K562 (cell line): ENCODE measurements around the gene PRAMEF11. TPM values are rescaled to one million over a fixed set of nuclear protein-coding genes. Genes with fewer than 3 reads are reported as not detected.
A peak's percentile ranks its signal among the peaks of the same experiment; 100 is the strongest.
"Not testable (repeated sequence)": the region's sequence is repeated elsewhere in the genome, so short reads cannot be mapped to it uniquely, and the experiment has no call there.

ENCODE experiments used
- ATAC-seq: fragments of 200-7000 bp; cut with Tn5 transposase; 3 replicates; pipeline ENCODE4 v1.9.1; 2020; ENCODE audit warnings: moderate library complexity
- BruUV-seq: library from RNA; stranded (reverse); fragments of 400-500 nt; replicated peaks from 2 replicates; lab custom pipeline; 2021; lab: Mats Ljungman, UMichigan
- CTCF ChIA-PET: fragments of 300-600 bp; formaldehyde crosslinking; extraction: SDS; loops from one replicate; lab custom pipeline; 2021; ENCODE audit warnings: low intra/inter-chr PET ratio; lab: Yijun Ruan, JAX
- POLR2A ChIA-PET: fragments of 300-600, 350-650 bp; sonication (Branson Sonifier 250); formaldehyde crosslinking; extraction: SDS; loops from one replicate; lab custom pipeline; 2021; ENCODE audit warnings: antibody characterized with exemption, inconsistent platforms; lab: Yijun Ruan, JAX
- DNase-seq, 4 experiments: peaks; one replicate each; pipeline versions ENCODE4 v3.0.0 to v3.0.0-alpha.2; 2011 to 2018; ENCODE audit warnings: low spot score in 3 of 4, mixed read lengths in 3 of 4; ENCODE audit errors: extremely low read depth in 1 of 4
- FAIRE-seq: peaks from 2 replicates; lab custom pipeline; 2011; peaks lifted over from hg19 to GRCh38; lab: Jason Lieb, UNC
- H2AFZ ChIP-seq: 2 replicates; pipeline ENCODE4 v1.6.0; 2011; ENCODE audit warnings: low read depth, low read length, control low read depth, inconsistent platforms
- H3K27ac ChIP-seq: fragments of 200-600 bp; 3 replicates; pipeline ENCODE4 v1.8.0; 2011; ENCODE audit warnings: low read depth, mild to moderate bottlenecking, control low read depth, inconsistent platforms, low read length, moderate library complexity, mixed read lengths; ENCODE audit errors: extremely low read depth
- H3K27me3 ChIP-seq, 2 experiments: fragments of 300-600 bp in 1 of 2; 2 replicates in 1 of 2; 3 replicates in 1 of 2; pipeline versions ENCODE4 v1.6.0 to v1.8.0; 2011; ENCODE audit warnings: inconsistent platforms in 2 of 2, low read length in 2 of 2, mild to moderate bottlenecking in 1 of 2, mixed read lengths in 1 of 2, moderate library complexity in 1 of 2; ENCODE audit not compliant: control insufficient read depth in 2 of 2, insufficient read depth in 2 of 2
- H3K36me3 ChIP-seq: fragments of 300-600 bp; 3 replicates; pipeline ENCODE4 v1.8.0; 2011; ENCODE audit warnings: mild to moderate bottlenecking, low read length, inconsistent platforms; ENCODE audit not compliant: control insufficient read depth, insufficient read depth
- H3K4me1 ChIP-seq, 2 experiments: fragments of 200-600 bp in 1 of 2; replicated peaks in 1 of 2; 2 replicates in 1 of 2; 3 replicates in 1 of 2; pipeline versions ENCODE4 v1.5.1 to v1.8.0; 2011; ENCODE audit warnings: inconsistent platforms in 2 of 2, low read length in 2 of 2, mild to moderate bottlenecking in 1 of 2, mixed read lengths in 1 of 2, moderate library complexity in 1 of 2; ENCODE audit not compliant: control insufficient read depth in 2 of 2, insufficient read depth in 2 of 2
- H3K4me2 ChIP-seq: 2 replicates; pipeline ENCODE4 v1.6.1; 2011; ENCODE audit warnings: low read length, control low read depth, inconsistent platforms, mixed read lengths; ENCODE audit not compliant: insufficient read depth
- H3K4me3 ChIP-seq: fragments of 200-600 bp; sonication (generic), shearing (Covaris generic); 2 replicates; pipeline ENCODE4 v1.5.1; 2016; ENCODE audit warnings: control low read depth, inconsistent platforms
- H3K79me2 ChIP-seq: fragments of 200-600 bp; 3 replicates; pipeline ENCODE4 v1.8.0; 2011; ENCODE audit warnings: low read length, inconsistent platforms; ENCODE audit not compliant: control insufficient read depth, insufficient read depth
- H3K9ac ChIP-seq, 2 experiments: 2 replicates each; pipeline versions ENCODE4 v1.6.0 to v1.6.1; 2011; ENCODE audit warnings: low read depth in 2 of 2, low read length in 2 of 2, control low read depth in 1 of 2, inconsistent platforms in 1 of 2, mild to moderate bottlenecking in 1 of 2, mixed read lengths in 1 of 2; ENCODE audit not compliant: insufficient read depth in 1 of 2
- H3K9me1 ChIP-seq: one replicate; pipeline ENCODE4 v1.6.0; 2011; ENCODE audit warnings: inconsistent platforms, mild to moderate bottlenecking, low read length, moderate library complexity; ENCODE audit not compliant: control insufficient read depth, insufficient read depth
- H3K9me3 ChIP-seq: replicated peaks from 2 replicates; pipeline ENCODE4 v1.5.1; 2011; ENCODE audit warnings: low read depth, low read length, inconsistent platforms; ENCODE audit not compliant: control insufficient read depth, insufficient read depth
- H4K20me1 ChIP-seq: replicated peaks from 2 replicates; pipeline ENCODE4 v1.6.1; 2011; ENCODE audit warnings: low read length, inconsistent platforms, mixed read lengths; ENCODE audit not compliant: control insufficient read depth, insufficient read depth
- RAD21 ChIP-seq, 2 experiments: fragments of 250-450 bp in 1 of 2; fragments of 450-650 bp in 1 of 2; sonication (Bioruptor Pico) in 1 of 2; formaldehyde crosslinking in 1 of 2; IDR thresholded peaks in 1 of 2; conservative IDR thresholded peaks in 1 of 2; 2 replicates each; pipeline versions ENCODE4 v1.4.0 to v1.8.0; 2020 to 2022; ENCODE audit warnings: mild to moderate bottlenecking in 2 of 2, moderate library complexity in 1 of 2
- WGBS: fragments of 100-300 bp; shearing (Covaris generic); methylation state at CpG from one replicate; pipeline ENCODE4 v1.1.6; 2016; ENCODE audit warnings: low coverage, mixed read lengths; ENCODE audit not compliant: insufficient coverage; ENCODE audit errors: missing lambda C conversion rate; 5-methylcytosine and 5-hydroxymethylcytosine counted together
- in situ Hi-C: fragments of 300-500 bp; cut with MboI; formaldehyde crosslinking; loops from 4 replicates; pipeline ENCODE4 v1.15.0; 2018; ENCODE audit warnings: inconsistent platforms, mixed read lengths
- intact Hi-C: fragments of 100-400 bp; cut with micrococcal nuclease; formaldehyde crosslinking; loops from 2 replicates; pipeline ENCODE4 v1.14.2; 2022
- polyA plus RNA-seq, 8 experiments: library from polyadenylated mRNA; depleted of rRNA in 4 of 8; stranded (reverse) in 5 of 8; unstranded in 3 of 8; fragments of >200 nt; fragmentation: Nextera tagmentation in 2 of 8; fragmentation: Illumina TruSeq in 1 of 8; extraction: Ambion mirVana in 2 of 8; extraction: Trizol in 1 of 8; gene quantifications; 2 replicates each; pipeline versions ENCODE4 v1.2.1 to v1.2.3, GENCODE V29; 2011 to 2014; ENCODE audit warnings: inconsistent platforms in 1 of 8, missing spikeins in 1 of 8
- total RNA-seq, 7 experiments: library from RNA; depleted of rRNA in 6 of 7; stranded (reverse); fragments of >200 nt in 6 of 7; fragmentation: Illumina TruSeq in 2 of 7; extraction: Trizol in 2 of 7; gene quantifications; 2 replicates each; pipeline versions ENCODE4 v1.2.1 to v1.2.3, GENCODE V29; 2011 to 2021; ENCODE audit warnings: low replicate concordance in 1 of 7
- TF ChIP-seq, protein P1 (sequence below), 2 experiments: fragments of 450-650 bp; formaldehyde crosslinking in 1 of 2; IDR thresholded peaks; 2 replicates each; pipeline versions ENCODE4 v1.4.0 to v1.6.1; 2014 to 2020; ENCODE audit warnings: mild to moderate bottlenecking in 2 of 2, borderline replicate concordance in 1 of 2, low read depth in 1 of 2
- TF ChIP-seq, protein P2 (sequence below), 3 experiments: IDR thresholded peaks in 2 of 3; conservative IDR thresholded peaks in 1 of 3; 2 replicates each; pipeline ENCODE4 v1.5.1; 2011 to 2012; ENCODE audit warnings: low read length in 3 of 3, mild to moderate bottlenecking in 3 of 3, control low read depth in 2 of 3, improper control_type of control experiment in 1 of 3, inconsistent platforms in 1 of 3, low read depth in 1 of 3, mixed read lengths in 1 of 3, moderate library complexity in 1 of 3; ENCODE audit not compliant: insufficient read depth in 2 of 3

PRAMEF11 gene
- total and polyA plus RNA-seq, 9 of the 15 experiments (the other 6 are each of a cell fraction or from before 2014, with no cell fraction given): not detected

DNA sequence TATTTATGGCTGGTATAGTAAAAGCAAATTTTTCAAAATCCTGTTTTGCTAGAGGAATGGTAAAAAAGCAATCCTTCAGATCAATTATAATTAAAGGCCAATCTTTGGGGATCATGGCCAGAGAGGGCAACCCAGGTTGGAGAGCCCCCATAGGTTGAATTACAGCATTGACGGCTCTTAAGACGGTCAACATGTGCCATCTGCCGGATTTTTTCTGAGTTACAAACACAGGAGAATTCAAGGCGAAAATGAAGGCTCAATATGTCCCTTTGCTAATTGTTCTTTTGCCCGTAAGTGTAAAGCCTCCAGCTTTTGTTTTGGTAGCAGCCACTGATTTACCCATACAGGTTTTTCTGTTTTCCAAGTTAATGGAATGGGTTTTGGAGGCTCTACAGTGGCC lies 49.7 kb downstream of the PRAMEF11 start:
- FAIRE-seq, H2AFZ ChIP-seq, H3K9me1 ChIP-seq, H3K27ac ChIP-seq, H3K4me3 ChIP-seq, H3K4me2 ChIP-seq, H3K9me3 ChIP-seq, BruUV-seq, in situ Hi-C loops, intact Hi-C loops, H3K36me3 ChIP-seq, DNase-seq, H3K79me2 ChIP-seq, H3K4me1 ChIP-seq, ATAC-seq, POLR2A ChIA-PET, H3K9ac ChIP-seq, H4K20me1 ChIP-seq: not testable (repeated sequence)
- peaks cover 14 to 22% of the 10 kb centered on the region in 2 experiments; a peak in 4 of 5 replicates for H3K27me3 ChIP-seq
- WGBS: 0% methylated on average over 4 of the region's 5 CpGs
- TF ChIP-seq, protein P1, sequence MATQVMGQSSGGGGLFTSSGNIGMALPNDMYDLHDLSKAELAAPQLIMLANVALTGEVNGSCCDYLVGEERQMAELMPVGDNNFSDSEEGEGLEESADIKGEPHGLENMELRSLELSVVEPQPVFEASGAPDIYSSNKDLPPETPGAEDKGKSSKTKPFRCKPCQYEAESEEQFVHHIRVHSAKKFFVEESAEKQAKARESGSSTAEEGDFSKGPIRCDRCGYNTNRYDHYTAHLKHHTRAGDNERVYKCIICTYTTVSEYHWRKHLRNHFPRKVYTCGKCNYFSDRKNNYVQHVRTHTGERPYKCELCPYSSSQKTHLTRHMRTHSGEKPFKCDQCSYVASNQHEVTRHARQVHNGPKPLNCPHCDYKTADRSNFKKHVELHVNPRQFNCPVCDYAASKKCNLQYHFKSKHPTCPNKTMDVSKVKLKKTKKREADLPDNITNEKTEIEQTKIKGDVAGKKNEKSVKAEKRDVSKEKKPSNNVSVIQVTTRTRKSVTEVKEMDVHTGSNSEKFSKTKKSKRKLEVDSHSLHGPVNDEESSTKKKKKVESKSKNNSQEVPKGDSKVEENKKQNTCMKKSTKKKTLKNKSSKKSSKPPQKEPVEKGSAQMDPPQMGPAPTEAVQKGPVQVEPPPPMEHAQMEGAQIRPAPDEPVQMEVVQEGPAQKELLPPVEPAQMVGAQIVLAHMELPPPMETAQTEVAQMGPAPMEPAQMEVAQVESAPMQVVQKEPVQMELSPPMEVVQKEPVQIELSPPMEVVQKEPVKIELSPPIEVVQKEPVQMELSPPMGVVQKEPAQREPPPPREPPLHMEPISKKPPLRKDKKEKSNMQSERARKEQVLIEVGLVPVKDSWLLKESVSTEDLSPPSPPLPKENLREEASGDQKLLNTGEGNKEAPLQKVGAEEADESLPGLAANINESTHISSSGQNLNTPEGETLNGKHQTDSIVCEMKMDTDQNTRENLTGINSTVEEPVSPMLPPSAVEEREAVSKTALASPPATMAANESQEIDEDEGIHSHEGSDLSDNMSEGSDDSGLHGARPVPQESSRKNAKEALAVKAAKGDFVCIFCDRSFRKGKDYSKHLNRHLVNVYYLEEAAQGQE (IDR thresholded peaks at IDR 0.05; ENCODE audit: borderline replicate concordance): peak; percentile 30; the same call in 1 of the 2 replicates
- TF ChIP-seq, protein P1 (CRISPR knock-in tag; IDR thresholded peaks at IDR 0.05; ENCODE audit: low read depth): not testable (repeated sequence)
- TF ChIP-seq RAD21 (CRISPR knock-in tag; conservative IDR thresholded peaks at IDR 0.05 in 1 of 2, IDR thresholded peaks at IDR 0.05 in 1 of 2): peak; percentile 39 to 67
- TF ChIP-seq, protein P2, sequence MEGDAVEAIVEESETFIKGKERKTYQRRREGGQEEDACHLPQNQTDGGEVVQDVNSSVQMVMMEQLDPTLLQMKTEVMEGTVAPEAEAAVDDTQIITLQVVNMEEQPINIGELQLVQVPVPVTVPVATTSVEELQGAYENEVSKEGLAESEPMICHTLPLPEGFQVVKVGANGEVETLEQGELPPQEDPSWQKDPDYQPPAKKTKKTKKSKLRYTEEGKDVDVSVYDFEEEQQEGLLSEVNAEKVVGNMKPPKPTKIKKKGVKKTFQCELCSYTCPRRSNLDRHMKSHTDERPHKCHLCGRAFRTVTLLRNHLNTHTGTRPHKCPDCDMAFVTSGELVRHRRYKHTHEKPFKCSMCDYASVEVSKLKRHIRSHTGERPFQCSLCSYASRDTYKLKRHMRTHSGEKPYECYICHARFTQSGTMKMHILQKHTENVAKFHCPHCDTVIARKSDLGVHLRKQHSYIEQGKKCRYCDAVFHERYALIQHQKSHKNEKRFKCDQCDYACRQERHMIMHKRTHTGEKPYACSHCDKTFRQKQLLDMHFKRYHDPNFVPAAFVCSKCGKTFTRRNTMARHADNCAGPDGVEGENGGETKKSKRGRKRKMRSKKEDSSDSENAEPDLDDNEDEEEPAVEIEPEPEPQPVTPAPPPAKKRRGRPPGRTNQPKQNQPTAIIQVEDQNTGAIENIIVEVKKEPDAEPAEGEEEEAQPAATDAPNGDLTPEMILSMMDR (IDR thresholded peaks at IDR 0.05 in 2 of 3, conservative IDR thresholded peaks at IDR 0.05 in 1 of 3; ENCODE audit: insufficient read depth in 2 of 3, low read depth in 1 of 3, low read length in 3 of 3): peak; percentile 22 to 49 (median 45); a peak in 4 of 6 replicates
- CTCF ChIA-PET: interaction anchor here (1.0 to 1.1 kb wide), 2 partner anchors 467 to 657 kb away, joined by 3 to 5 read pairs; no protein-coding TSS in a partner anchor
